ENCODE data around the gene ERCC6L2.
A peak's percentile ranks its signal among the peaks of the same experiment; 100 is the strongest.

Gene ERCC6L2

DNA sequence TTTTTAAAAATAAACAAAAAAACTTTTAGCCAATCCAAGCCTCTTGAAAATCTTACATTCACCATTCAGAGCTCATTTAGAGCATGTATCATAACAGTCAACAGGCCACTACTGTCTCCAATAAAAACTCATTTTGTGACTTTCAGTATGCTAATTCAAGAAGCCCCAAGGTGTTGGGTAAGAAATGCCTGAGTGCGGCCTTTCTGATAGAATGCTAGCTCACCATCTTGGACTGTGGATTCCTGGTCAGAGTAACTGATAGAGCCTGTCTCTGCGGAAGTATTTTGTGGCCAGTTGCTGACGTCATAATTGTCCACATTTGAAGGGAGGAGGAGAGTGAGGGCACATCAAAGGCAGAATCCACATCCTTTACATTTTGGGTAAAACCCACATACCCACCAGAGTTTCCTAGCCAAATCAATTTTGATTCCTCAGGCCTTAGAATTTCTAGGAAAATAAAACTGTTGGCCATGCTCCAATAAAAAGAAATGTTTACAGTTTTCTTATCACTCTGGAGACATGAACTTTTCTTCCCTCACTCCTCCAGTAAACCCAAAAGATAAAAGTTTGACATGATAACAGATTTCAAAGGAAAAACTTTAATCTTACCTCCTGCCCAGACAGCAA is 41.1 kb upstream of the ERCC6L2 start:
- H3K4me3 ChIP-seq (replicated peaks; ENCODE audit: low read depth, low read length) = no peak overlapping the region
- TF ChIP-seq, protein P1, sequence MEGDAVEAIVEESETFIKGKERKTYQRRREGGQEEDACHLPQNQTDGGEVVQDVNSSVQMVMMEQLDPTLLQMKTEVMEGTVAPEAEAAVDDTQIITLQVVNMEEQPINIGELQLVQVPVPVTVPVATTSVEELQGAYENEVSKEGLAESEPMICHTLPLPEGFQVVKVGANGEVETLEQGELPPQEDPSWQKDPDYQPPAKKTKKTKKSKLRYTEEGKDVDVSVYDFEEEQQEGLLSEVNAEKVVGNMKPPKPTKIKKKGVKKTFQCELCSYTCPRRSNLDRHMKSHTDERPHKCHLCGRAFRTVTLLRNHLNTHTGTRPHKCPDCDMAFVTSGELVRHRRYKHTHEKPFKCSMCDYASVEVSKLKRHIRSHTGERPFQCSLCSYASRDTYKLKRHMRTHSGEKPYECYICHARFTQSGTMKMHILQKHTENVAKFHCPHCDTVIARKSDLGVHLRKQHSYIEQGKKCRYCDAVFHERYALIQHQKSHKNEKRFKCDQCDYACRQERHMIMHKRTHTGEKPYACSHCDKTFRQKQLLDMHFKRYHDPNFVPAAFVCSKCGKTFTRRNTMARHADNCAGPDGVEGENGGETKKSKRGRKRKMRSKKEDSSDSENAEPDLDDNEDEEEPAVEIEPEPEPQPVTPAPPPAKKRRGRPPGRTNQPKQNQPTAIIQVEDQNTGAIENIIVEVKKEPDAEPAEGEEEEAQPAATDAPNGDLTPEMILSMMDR (IDR thresholded peaks at IDR 0.05; ENCODE audit: low read length, missing control alignments) = no peak
- peak; percentile 68 for DNase-seq (ENCODE audit: low read depth)

DNA sequence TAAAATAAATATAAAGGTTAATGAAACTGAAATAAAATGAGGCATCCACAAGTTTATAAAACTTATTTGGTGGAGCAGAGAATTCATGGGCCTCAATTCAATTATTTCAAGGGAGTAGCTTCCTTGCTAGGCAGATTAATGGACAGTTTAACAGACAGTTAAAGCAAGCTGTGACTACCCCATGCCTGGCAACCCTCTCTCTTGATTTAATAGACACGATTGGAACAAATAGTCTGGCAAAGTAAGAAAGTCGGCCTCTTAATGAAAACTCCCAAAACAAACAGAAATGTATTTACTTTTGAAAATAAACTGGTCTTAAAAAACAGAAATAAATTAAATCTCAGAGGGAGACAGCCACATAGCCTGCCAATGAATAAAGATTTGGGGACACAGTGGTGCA is 40.1 kb upstream of the ERCC6L2 start:
- TF ChIP-seq, protein P1 (IDR thresholded peaks at IDR 0.05; ENCODE audit: low read length, missing control alignments) = no peak
- no peak for DNase-seq (ENCODE audit: low read depth)
- H3K4me3 ChIP-seq (replicated peaks; ENCODE audit: low read depth, low read length) = no peak overlapping the region

DNA sequence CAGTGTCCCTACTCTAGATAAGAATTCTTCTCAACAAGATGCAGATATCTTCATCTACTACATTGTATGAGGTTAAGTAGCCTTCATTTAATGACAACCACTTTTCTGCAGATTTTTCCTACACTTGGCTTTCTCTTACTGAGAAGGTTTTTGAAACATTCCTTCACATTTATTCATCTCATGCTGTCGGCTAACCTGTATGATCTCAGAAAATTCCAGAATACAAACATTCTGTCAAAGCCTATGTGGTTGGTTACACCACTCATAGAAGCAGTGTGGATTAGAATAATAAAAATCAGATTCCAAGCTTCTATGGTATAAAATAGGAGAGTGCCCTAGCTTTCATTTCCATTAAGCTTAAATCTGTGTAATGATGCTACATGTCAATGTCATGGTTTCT is 39.4 kb upstream of the ERCC6L2 start:
- H3K4me3 ChIP-seq (replicated peaks; ENCODE audit: low read depth, low read length) = no peak overlapping the region
- DNase-seq (ENCODE audit: low read depth) = no peak
- TF ChIP-seq, protein P1 (IDR thresholded peaks at IDR 0.05; ENCODE audit: low read length, missing control alignments) = no peak

DNA sequence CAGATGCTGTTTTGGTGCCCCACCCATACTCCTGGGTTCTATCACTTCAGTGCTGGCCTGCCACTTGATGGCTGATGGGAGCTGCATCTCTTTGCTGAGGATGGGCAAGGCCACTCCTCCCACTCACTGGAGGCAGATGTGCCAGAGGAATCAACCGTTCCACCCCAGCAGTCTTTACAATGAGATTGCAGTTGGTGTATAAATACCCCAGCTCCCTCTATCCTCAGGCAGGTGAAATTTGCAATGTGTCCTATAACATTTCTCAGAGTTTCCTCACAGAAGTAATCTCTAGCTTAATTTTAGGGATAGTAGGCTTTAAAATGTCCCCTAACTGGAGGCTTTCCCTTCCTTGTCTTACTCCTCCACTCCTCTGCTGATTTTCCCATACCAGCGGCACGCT is 36.5 kb upstream of the ERCC6L2 start:
- no peak overlapping the region for H3K4me3 ChIP-seq (replicated peaks; ENCODE audit: low read depth, low read length)
- TF ChIP-seq, protein P1 (IDR thresholded peaks at IDR 0.05; ENCODE audit: low read length, missing control alignments) = no peak

DNA sequence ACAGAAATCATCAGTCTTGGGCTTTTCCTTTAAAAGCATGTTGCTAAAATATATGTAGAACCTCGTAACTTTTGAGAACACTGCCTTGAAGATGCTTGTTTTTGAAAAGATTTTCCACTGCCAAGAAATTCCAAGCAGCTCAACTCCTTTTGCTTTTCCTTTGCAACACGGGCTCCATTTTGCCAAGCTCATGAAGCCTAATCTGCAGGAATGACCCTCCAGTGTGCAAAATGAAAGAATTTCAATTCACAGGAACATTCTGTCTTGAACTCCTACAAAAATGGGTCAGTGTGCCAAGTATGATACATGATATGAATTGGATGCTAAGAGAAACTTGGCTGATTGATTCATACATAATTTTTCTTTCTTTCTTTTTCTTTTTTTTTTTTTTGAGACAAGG is 35.4 kb upstream of the ERCC6L2 start:
- H3K4me3 ChIP-seq (replicated peaks; ENCODE audit: low read depth, low read length) = no peak overlapping the region
- peak; percentile 33 for DNase-seq (ENCODE audit: low read depth)
- TF ChIP-seq, protein P1 (IDR thresholded peaks at IDR 0.05; ENCODE audit: low read length, missing control alignments) = no peak

More for the DNA sequence above, 36.5 kb upstream of the ERCC6L2 start:
- no peak for DNase-seq (ENCODE audit: low read depth)

DNA sequence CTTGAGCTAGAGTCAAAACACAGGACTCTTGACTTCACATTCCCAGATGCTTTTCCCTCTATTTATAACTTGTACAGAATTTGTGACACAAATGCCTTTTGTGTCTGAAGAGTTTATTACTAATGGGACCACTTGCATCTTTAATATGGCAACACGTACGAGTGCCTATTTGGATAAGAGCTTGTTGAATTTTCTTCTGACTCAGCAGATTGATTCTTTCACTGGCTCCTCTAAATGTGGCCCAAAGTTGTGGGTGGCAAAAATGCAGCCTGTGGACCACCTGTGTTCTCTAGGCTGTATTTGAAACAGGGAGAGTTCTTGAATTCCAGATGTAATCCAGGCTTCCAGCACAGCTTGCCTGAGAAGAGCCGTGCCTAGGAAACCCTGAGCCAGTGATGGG is 34.1 kb upstream of the ERCC6L2 start:
- TF ChIP-seq, protein P1 (IDR thresholded peaks at IDR 0.05; ENCODE audit: low read length, missing control alignments) = no peak
- no peak overlapping the region for H3K4me3 ChIP-seq (replicated peaks; ENCODE audit: low read depth, low read length)
- DNase-seq (ENCODE audit: low read depth) = no peak

DNA sequence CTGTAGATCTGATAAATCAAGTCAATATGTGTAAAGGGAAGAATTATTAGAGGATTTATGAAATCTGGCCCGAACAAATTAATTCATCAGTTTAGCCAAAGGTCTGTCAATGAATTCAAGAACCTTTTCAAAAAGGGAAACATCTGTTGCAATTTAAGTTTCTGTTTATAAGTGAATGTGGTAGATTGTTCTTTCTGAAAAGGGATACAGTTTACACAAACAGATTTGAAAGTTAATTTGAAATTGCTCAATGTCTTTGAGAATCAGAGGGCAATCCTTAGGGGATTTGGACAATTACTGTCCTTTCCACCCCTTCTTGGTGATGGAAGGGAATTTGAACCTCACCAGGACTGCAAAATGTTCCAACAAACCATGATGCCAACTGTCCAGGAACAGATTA is 29.7 kb upstream of the ERCC6L2 start:
- TF ChIP-seq, protein P1 (IDR thresholded peaks at IDR 0.05; ENCODE audit: low read length, missing control alignments) = no peak
- H3K4me3 ChIP-seq (replicated peaks; ENCODE audit: low read depth, low read length) = no peak overlapping the region
- DNase-seq (ENCODE audit: low read depth) = no peak

All from fibroblast of pulmonary artery (primary cell).